Rectal smooth muscle tissue (tissue), 1 donor: ENCODE results near the gene SNAP47.
A peak's percentile ranks its signal among the peaks of the same experiment; 100 is the strongest.

Source experiments
- H3K27ac ChIP-seq: one replicate; pipeline ENCODE4 v1.7.0; 2013; ENCODE audit warnings: low read depth, low read length, inconsistent platforms
- H3K27me3 ChIP-seq: one replicate; pipeline ENCODE4 v1.7.0; 2013; ENCODE audit warnings: low read length; ENCODE audit not compliant: control insufficient read depth, insufficient read depth
- H3K36me3 ChIP-seq: one replicate; pipeline ENCODE4 v1.7.0; 2013; ENCODE audit warnings: low read length; ENCODE audit not compliant: control insufficient read depth, insufficient read depth
- H3K4me1 ChIP-seq: one replicate; pipeline ENCODE4 v1.7.0; 2013; ENCODE audit warnings: low read length; ENCODE audit not compliant: control insufficient read depth, insufficient read depth
- H3K4me3 ChIP-seq: one replicate; pipeline ENCODE4 v1.7.0; 2013; ENCODE audit warnings: low read length
- H3K9ac ChIP-seq: one replicate; pipeline ENCODE4 v1.7.0; 2013; ENCODE audit warnings: low read length

SNAP47 gene

DNA sequence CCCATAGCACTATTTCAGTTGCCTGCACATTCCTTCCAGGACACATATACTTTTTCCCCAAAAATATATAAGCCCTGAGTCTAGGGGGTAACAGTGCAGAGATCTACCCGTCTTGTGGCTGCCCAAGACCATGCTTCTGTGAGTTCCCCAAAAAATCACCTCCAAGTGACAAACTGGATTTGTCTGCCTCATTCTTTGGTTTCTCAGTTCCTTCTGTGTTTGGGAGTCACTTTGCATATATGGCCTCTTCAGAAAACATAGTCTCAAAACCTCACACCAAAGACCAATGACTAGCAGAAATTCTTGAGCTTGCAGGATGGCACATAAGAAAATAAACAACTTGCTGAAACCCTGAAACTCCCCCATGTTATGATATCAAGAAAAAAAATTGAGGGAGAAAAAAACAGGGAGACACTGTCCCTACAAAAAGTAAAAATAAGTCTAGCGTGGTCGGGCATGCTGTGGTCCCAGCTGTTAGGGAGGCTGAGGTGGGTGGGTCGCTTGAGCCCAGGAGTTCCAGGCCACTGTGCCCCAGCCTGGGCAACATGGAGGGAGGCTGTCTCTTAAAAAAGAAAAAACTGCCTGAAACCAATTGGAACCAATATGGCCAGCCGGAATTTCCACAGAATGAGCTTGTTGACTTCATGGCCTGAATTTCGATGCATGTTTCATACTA, 8.2 kb upstream of the SNAP47 start:
- H3K4me1 ChIP-seq: peaks cover 6% of the 10 kb centered on the region
- peaks cover 5% of the 10 kb centered on the region for H3K36me3 ChIP-seq
- no peak overlapping the region for H3K4me3 ChIP-seq
- H3K9ac ChIP-seq: no peak overlapping the region
- no peaks in the 10 kb centered on the region for H3K27me3 ChIP-seq
- no peak overlapping the region for H3K27ac ChIP-seq

DNA sequence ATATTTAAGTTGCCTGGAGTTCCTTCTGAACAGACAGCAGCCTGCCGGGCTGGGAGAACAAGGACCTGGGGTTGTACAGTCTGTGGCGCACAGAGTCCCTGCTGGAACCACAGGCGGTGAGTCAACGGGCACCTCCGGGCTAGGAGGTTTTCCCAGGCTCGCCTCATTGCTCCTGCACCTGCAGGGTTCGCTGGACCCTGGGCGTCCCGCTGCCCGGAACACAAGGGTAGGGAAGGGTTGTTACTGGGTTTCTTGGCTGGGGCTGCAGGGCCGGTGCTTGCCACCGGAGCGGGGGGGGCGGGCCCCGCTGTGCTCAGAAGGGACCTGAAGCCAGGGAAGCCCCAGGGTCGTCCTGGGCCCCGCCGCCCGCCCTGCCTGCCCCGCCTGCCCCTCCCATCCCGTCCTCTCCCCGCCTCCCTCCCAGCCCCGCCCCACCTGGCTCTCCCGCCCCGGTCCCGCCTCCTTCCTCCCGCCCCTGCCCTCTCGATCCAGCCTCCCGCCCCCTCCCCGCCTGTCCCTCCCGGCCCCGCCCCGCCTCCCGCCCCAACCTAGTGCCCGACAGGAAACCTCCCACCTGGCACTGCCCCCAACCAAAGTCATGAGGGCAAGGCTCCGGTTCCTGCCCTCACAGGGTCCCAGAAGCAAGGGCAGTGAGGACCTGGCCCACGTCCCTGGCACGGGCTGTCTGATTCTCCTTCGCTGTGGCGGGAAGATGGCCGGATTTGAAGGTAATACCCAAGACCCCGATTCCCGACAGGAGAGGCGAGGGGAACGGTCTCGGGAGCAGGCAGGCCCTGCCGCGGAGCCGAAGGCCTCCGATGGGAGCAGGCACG, 7.0 kb upstream of the SNAP47 start:
- H3K4me1 ChIP-seq: peaks cover 6% of the 10 kb centered on the region
- H3K4me3 ChIP-seq: peak overlapping the region; percentile 90
- peaks cover 16% of the 10 kb centered on the region for H3K36me3 ChIP-seq
- H3K27me3 ChIP-seq: no peaks in the 10 kb centered on the region
- no peak overlapping the region for H3K9ac ChIP-seq
- peak overlapping the region; percentile 38 for H3K27ac ChIP-seq

DNA sequence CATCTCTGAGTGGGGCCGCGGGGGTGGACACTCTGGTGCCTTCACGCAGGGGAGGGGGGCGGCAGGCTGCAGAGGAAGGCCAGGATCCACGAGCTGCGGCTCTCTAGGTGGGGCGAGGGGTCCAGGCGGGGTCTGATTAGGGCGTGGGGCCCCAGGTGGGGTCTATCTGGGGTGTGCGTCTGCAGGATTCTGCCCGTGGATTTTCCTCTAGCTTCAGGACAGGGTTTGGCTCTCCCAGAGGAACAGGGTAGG, 6.4 kb upstream of the SNAP47 start:
- Histone ChIP-seq H3K36me3 (peaks cover 19% of the 10 kb centered on the region), H3K27me3 (no peaks in the 10 kb centered on the region), H3K27ac (peak overlapping the region; percentile 38), H3K4me1 (peaks cover 8% of the 10 kb centered on the region), H3K9ac (no peak overlapping the region), H3K4me3 (peak overlapping the region; percentile 90)

DNA sequence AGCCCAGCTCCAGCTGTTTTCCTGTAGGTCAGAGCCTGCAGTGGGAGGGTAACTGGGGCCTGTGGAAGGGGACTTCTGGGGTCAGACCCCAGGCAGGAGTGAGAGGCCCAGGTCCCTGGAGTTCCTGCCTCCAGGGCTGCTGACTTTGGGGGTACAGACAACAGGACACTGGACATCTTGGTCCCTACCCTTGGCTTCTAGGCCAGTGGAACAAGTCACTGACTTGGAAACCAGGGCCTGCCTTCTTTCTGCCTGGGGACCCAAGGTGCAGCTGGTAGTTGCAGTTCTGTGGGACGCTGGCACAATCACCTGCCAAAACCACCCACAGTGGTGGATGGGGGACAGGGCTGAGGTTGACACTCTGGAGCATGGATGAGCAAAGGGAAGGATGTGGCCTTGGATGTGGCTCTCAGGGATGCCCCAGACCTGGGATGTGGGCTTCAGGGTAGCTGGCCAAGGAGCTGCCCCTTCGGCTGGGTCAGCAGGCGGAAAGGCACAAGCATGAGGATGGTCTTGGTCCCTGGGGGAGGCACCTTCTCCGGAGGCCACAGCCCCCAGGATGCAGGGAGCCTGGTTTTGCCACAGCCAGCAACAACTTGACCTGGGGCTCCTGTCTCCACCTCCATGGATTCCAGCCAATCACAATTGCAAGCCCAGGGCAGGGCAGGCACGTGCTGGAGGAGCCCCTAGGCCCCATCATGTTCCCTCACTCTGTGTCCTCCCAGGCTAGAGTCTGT, 5.9 kb upstream of the SNAP47 start:
- peak overlapping the region; percentile 38 for H3K27ac ChIP-seq
- H3K36me3 ChIP-seq: peaks cover 19% of the 10 kb centered on the region
- peaks cover 11% of the 10 kb centered on the region for H3K4me1 ChIP-seq
- no peak overlapping the region for H3K9ac ChIP-seq
- H3K4me3 ChIP-seq: peak overlapping the region; percentile 90
- no peaks in the 10 kb centered on the region for H3K27me3 ChIP-seq

DNA sequence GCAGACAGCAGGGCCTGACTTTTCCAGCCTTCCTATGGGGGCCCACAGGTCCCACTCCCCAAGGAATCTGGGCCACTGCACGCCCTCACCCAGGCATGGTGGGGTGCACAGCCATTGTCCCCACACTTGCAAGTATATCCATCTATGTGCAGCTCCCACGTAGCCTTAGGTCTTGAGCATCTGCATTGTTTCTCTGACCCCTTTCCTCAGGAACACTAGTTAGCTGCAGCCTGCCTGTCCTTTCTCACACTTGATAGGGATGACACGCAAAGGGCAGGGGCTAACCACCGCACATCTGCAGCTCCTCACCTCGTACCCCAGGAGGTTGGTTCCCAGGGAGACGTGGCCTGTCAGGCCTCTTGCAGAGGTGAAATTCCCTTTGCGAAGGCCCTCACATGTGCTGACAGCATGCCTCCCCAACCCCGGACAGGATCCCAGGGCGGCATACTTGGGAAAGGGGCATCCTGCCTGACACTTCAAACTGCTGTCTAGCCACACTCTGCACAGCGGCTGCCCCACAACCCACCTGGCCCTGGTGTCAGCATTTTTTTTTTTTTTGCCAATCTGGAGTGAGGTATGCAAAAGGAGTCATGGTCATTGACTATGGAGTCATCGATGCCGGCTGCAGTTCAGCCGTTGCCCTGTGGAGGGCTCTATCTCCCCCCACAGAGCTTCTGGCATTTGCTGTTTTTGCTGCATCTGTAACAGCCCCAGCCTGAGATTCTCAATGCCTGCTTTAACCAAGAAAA, 5.2 kb upstream of the SNAP47 start:
- H3K27me3 ChIP-seq: no peaks in the 10 kb centered on the region
- H3K9ac ChIP-seq: no peak overlapping the region
- peak overlapping the region; percentile 41 for H3K27ac ChIP-seq
- no peak overlapping the region for H3K4me3 ChIP-seq
- H3K4me1 ChIP-seq: peaks cover 14% of the 10 kb centered on the region
- peaks cover 19% of the 10 kb centered on the region for H3K36me3 ChIP-seq

DNA sequence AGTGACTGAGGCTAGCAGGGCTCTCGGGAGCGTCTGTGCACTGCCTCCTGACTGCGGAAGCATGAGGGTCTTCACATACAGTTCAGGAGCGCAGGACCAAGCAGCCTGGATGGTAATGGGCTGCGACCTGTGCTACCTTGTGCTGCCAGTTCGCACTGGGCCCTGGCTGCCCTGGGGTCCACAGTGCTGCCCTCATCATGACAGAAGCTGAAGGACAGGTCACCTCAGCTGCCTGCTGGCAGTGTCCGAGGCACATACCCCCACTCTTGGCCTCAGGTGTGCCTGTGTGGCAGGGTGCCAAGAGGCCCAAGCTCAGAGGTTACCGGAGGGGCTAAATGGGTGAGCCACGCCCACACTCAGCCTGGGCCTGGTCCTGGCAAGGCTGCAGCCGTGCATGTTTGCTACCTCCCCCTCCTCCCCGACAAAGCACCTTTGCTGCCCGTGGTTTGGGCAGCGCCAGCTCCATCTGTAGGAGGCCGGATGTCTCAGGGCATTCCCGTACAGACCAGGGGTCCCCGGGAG, 4.5 kb upstream of the SNAP47 start:
- H3K9ac ChIP-seq: no peak overlapping the region
- H3K27me3 ChIP-seq: no peaks in the 10 kb centered on the region
- H3K4me3 ChIP-seq: no peak overlapping the region
- peak overlapping the region; percentile 41 for H3K27ac ChIP-seq
- H3K36me3 ChIP-seq: peaks cover 19% of the 10 kb centered on the region
- peaks cover 14% of the 10 kb centered on the region for H3K4me1 ChIP-seq

DNA sequence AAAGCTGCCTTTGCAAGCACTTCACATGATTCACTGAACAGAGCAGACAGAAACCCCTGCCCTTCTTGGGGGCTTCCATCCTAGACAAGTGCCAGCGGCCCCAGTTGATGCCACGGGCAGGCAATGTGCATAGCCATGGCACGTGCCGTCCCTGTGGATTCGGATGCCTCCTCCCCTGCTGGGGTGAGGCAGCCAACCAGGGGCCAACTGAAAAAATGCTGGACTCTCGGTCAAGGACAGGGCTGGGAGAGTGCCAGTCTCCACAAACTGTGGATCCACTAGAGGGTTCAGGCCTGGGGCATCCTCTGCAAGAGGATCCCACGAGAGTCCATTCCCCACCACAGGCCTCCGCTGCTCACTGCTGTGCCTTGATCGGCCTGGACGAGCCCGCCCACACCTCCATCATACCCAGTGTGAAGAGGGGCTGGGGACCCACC, 4.0 kb upstream of the SNAP47 start:
- H3K4me1 ChIP-seq: peaks cover 16% of the 10 kb centered on the region
- no peaks in the 10 kb centered on the region for H3K27me3 ChIP-seq
- no peak overlapping the region for H3K4me3 ChIP-seq
- H3K9ac ChIP-seq: no peak overlapping the region
- peaks cover 19% of the 10 kb centered on the region for H3K36me3 ChIP-seq
- H3K27ac ChIP-seq: no peak overlapping the region

DNA sequence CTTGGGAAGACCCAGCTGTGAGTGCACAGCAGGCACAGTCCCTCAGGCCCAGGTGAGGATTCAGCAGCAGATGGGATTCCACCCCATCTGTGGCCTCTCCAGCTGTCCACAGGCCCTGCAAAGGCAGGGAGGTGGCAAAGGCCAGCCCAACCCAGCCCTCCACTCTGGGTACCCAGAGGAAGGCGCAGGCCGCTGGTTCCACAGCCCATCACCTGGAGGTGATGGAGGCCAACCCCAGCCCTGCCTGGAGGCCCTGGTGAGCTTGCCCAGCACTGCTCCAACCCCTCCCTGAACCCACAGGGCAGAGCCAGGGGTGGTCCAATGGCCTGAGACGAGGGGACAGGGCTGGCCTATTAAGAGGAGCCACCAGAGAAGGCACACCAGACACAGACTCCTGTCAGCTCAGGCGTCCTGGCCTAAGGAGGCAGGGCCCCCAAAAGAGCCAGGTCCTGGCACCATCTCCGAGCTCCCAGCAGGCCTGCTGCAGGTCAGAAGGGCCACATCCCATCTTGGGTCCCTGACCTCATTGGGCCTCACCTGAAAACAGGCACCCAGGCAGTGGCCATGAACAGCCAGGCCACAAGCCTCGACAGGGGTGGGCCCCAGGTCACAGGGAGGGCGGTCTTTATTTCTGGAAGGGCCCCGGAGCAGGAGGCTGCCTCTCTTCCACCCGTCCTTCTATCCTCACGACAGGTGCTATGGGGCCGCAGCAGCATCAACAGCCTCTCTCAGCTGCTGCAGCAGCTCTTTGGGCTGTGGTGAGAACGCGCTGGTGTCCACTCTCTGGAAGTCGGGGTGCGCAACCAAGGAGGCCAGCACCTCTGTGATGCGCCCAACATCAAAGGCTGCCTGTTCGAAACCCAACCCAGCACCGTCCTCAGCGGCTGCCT, 3.3 kb upstream of the SNAP47 start:
- Histone ChIP-seq H3K27me3 (no peaks in the 10 kb centered on the region), H3K36me3 (peaks cover 19% of the 10 kb centered on the region), H3K9ac (no peak overlapping the region), H3K4me1 (peaks cover 16% of the 10 kb centered on the region), H3K27ac (no peak overlapping the region), H3K4me3 (no peak overlapping the region)

DNA sequence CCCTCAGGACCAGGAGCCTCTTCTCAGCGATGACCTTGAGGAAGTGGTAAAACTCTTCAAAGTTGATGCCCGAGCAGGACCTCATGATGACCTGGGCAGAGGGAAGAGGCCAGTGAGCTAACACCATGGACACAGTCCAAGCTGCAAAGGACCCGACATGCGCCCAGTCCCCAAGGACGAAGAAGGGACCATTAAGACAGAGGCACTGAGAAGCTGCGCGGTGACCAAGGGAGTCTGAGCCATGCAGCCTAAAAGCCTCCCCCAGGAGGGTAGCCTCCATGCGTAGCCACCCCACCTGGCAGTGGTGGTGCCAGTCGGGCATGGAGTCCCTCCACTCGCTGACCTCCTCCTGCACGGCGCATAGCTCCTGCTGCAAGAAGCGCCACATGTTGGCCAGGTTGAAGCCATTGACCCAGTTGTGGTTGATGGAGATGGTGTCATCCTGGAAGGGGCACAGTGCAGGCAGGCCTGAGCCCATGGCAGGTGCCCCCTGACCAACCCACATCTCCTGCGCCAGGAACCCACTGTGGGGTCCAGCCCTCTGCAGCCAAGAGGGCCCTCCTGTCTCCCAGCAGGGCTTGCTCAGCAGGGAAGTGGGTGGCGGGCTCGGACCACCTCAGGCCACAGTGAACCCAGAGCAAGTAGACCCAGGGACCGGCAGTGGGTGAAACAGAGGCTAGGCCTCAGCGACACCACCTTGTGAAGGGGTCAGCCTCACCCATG, 2.5 kb upstream of the SNAP47 start:
- Histone ChIP-seq H3K27ac (no peak overlapping the region), H3K4me1 (peaks cover 17% of the 10 kb centered on the region), H3K36me3 (peaks cover 19% of the 10 kb centered on the region), H3K27me3 (no peaks in the 10 kb centered on the region), H3K4me3 (no peak overlapping the region), H3K9ac (no peak overlapping the region)

DNA sequence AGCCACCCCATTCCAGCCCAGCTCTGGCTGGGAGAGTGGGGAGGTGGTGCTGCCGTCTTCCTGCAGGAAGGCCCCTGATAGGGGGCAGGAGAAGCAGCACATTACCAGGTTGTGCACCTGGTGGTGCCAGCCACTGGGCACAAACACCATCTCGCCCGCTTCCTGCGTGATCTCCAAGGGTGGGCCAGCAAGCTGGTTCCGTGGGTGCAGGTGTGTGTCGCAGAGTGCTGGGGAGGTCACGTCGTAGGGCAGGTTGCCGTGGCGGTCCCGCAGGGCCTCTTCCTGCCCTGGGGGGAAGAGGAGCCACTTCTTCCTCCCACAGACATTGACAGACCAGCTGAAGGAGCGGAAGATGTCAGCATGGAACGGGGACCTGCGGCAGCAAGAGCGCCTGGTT, 1.9 kb upstream of the SNAP47 start:
- Histone ChIP-seq H3K4me3 (no peak overlapping the region), H3K4me1 (peaks cover 15% of the 10 kb centered on the region), H3K36me3 (peaks cover 19% of the 10 kb centered on the region), H3K27ac (no peak overlapping the region), H3K27me3 (no peaks in the 10 kb centered on the region), H3K9ac (no peak overlapping the region)
